ENCODE results near the gene CBLC.
A peak's percentile ranks its signal among the peaks of the same experiment; 100 is the strongest.

CBLC gene

GRCh38 chr19:44741258-44741731 lies 36.4 kb upstream of the CBLC start:
- DNase-seq (ENCODE audit: low read depth) = no peak
- H3K4me3 ChIP-seq (ENCODE audit: low read length) = no peak overlapping the region
- TF ChIP-seq CTCF (conservative IDR thresholded peaks at IDR 0.05; ENCODE audit: low read depth, low read length) = no peak

GRCh38 chr19:44741841-44742329 lies 35.8 kb upstream of the CBLC start:
- peak; percentile 99 for DNase-seq (ENCODE audit: low read depth)
- no peak overlapping the region for H3K4me3 ChIP-seq (ENCODE audit: low read length)
- no peak for TF ChIP-seq CTCF (conservative IDR thresholded peaks at IDR 0.05; ENCODE audit: low read depth, low read length)

- no peak overlapping the region for H3K4me3 ChIP-seq (ENCODE audit: low read length)
- DNase-seq (ENCODE audit: low read depth) = no peak
- no peak for TF ChIP-seq CTCF (conservative IDR thresholded peaks at IDR 0.05; ENCODE audit: low read depth, low read length)
These were observed 35.2 kb upstream of the CBLC start for GRCh38 chr19:44742330-44743061.

- no peak for DNase-seq (ENCODE audit: low read depth)
- TF ChIP-seq CTCF (conservative IDR thresholded peaks at IDR 0.05; ENCODE audit: low read depth, low read length) = no peak
- H3K4me3 ChIP-seq (ENCODE audit: low read length) = no peak overlapping the region
These were observed 32.8 kb upstream of the CBLC start for GRCh38 chr19:44744871-44745332.

GRCh38 chr19:44745341-44745831 lies 32.3 kb upstream of the CBLC start:
- no peak overlapping the region for H3K4me3 ChIP-seq (ENCODE audit: low read length)
- TF ChIP-seq CTCF (conservative IDR thresholded peaks at IDR 0.05; ENCODE audit: low read depth, low read length) = no peak
- DNase-seq (ENCODE audit: low read depth) = no peak

- no peak for TF ChIP-seq CTCF (conservative IDR thresholded peaks at IDR 0.05; ENCODE audit: low read depth, low read length)
- DNase-seq (ENCODE audit: low read depth) = no peak
- no peak overlapping the region for H3K4me3 ChIP-seq (ENCODE audit: low read length)
These were observed 31.6 kb upstream of the CBLC start for GRCh38 chr19:44745887-44746600.
